ENCODE data around the gene LMO3. TPM values are rescaled to one million over a fixed set of nuclear protein-coding genes. Genes with fewer than 3 reads are reported as not detected.

LMO3 gene
- polyA plus RNA-seq, 2 of the 4 experiments (the other 2 are of a cell fraction), result 0.05 TPM; not detected in 1

GRCh38 chr12:16593546-16593945 lies 12.4 kb downstream of the LMO3 start:
- WGBS (ENCODE audit: missing lambda C conversion rate), result 13% methylated on average over 2 of the region's 2 CpGs
- H3K9me3 ChIP-seq, result no peaks in the 10 kb centered on the region
- DNase-seq (ENCODE audit: low read depth in 1 of 2, low spot score in 1 of 2) (no peak), FAIRE-seq (peak; percentile 51), ATAC-seq (no peak)
- ChIA-PET POLR2A (no interaction called here), CTCF (interaction anchor here (0.6 kb wide), 1 partner anchor 497 kb away, joined by 3 read pairs; no protein-coding TSS in a partner anchor)
- no peaks in the 10 kb centered on the region for H3K4me1 ChIP-seq
- no peak overlapping the region for H3K27ac ChIP-seq
- no peak overlapping the region for H3K4me2 ChIP-seq
- TF ChIP-seq HEYL (CRISPR knock-in tag; IDR thresholded peaks at IDR 0.05) (no peak), FOXS1 (CRISPR knock-in tag; IDR thresholded peaks at IDR 0.05) (no peak), MAZ (IDR thresholded peaks at IDR 0.05; ENCODE audit: borderline replicate concordance, low read depth, low read length) (no peak), SMC3 (IDR thresholded peaks at IDR 0.05) (no peak), GATA3 (IDR thresholded peaks at IDR 0.05; ENCODE audit: borderline replicate concordance) (no peak), RCOR1 (IDR thresholded peaks at IDR 0.05; ENCODE audit: low read depth, low read length) (no peak)
- H3K4me3 ChIP-seq, result no peak overlapping the region

- no peaks in the 10 kb centered on the region for H3K4me1 ChIP-seq
- ATAC-seq (no peak), FAIRE-seq (no peak), DNase-seq (ENCODE audit: low read depth in 1 of 2, low spot score in 1 of 2) (no peak)
- 75% methylated on average over 3 of the region's 3 CpGs for WGBS (ENCODE audit: missing lambda C conversion rate)
- no peak overlapping the region for H3K27ac ChIP-seq
- H3K9me3 ChIP-seq, result no peaks in the 10 kb centered on the region
- TF ChIP-seq MAFK (IDR thresholded peaks at IDR 0.05; ENCODE audit: partially characterized antibody) (peak; percentile 48), HOXB5 (CRISPR knock-in tag; IDR thresholded peaks at IDR 0.05) (no peak)
- no peak overlapping the region for H3K4me2 ChIP-seq
- CTCF ChIA-PET, result no interaction called here
- POLR2A ChIA-PET, result no interaction called here
- no peak overlapping the region for H3K4me3 ChIP-seq
Observed at GRCh38 chr12:16590645-16591044, 15.3 kb downstream of the LMO3 start.

- Histone ChIP-seq H3K4me2 (no peak overlapping the region), H3K27ac (no peak overlapping the region), H3K9me3 (no peaks in the 10 kb centered on the region), H3K4me3 (no peak overlapping the region), H3K4me1 (no peaks in the 10 kb centered on the region)
- TF ChIP-seq MAZ (IDR thresholded peaks at IDR 0.05; ENCODE audit: borderline replicate concordance, low read depth, low read length), result no peak
- ChIA-PET CTCF (no interaction called here), POLR2A (no interaction called here)
- 65% methylated on average over 6 of the region's 6 CpGs for WGBS (ENCODE audit: missing lambda C conversion rate)
- FAIRE-seq (no peak), ATAC-seq (no peak), DNase-seq (ENCODE audit: low read depth in 1 of 2, low spot score in 1 of 2) (no peak)
Observed at GRCh38 chr12:16588812-16589211, 17.1 kb downstream of the LMO3 start.

- 85% methylated on average over 1 of the region's 1 CpG for WGBS (ENCODE audit: missing lambda C conversion rate)
- FAIRE-seq (no peak), ATAC-seq (no peak), DNase-seq (ENCODE audit: low read depth in 1 of 2, low spot score in 1 of 2) (no peak)
- Histone ChIP-seq H3K4me2 (no peak overlapping the region), H3K4me3 (no peak overlapping the region), H3K27ac (no peak overlapping the region), H3K4me1 (no peaks in the 10 kb centered on the region), H3K9me3 (no peaks in the 10 kb centered on the region)
- POLR2A ChIA-PET, result no interaction called here
- TF ChIP-seq MAX (IDR thresholded peaks at IDR 0.05) (no peak), NR3C1 (IDR thresholded peaks at IDR 0.05) (no peak), EP300 (IDR thresholded peaks at IDR 0.05) (no peak), NPAS2 (CRISPR knock-in tag; IDR thresholded peaks at IDR 0.05; ENCODE audit: borderline replicate concordance) (no peak), POLR2A (IDR thresholded peaks at IDR 0.05; ENCODE audit: low read length) (no peak), FOXS1 (CRISPR knock-in tag; IDR thresholded peaks at IDR 0.05) (no peak), JUN (IDR thresholded peaks at IDR 0.05) (no peak), RFX5 (IDR thresholded peaks at IDR 0.05) (no peak)
- CTCF ChIA-PET, result no interaction called here
Observed at GRCh38 chr12:16587514-16587913, 18.4 kb downstream of the LMO3 start.

- no peaks in the 10 kb centered on the region for H3K4me1 ChIP-seq
- no peak overlapping the region for H3K4me2 ChIP-seq
- ATAC-seq (no peak), DNase-seq (ENCODE audit: low read depth in 1 of 2, low spot score in 1 of 2) (no peak), FAIRE-seq (no peak)
- ChIA-PET CTCF (no interaction called here), POLR2A (no interaction called here)
- H3K4me3 ChIP-seq, result no peak overlapping the region
- H3K27ac ChIP-seq, result no peak overlapping the region
- no peaks in the 10 kb centered on the region for H3K9me3 ChIP-seq
- 49% methylated on average over 3 of the region's 3 CpGs for WGBS (ENCODE audit: missing lambda C conversion rate)
- TF ChIP-seq SMC3 (IDR thresholded peaks at IDR 0.05) (no peak), POLR2A (IDR thresholded peaks at IDR 0.05; ENCODE audit: low read length) (no peak), MAZ (IDR thresholded peaks at IDR 0.05; ENCODE audit: borderline replicate concordance, low read depth, low read length) (no peak), TFCP2L1 (CRISPR knock-in tag; IDR thresholded peaks at IDR 0.05) (no peak)
Observed at GRCh38 chr12:16587110-16587453, 18.9 kb downstream of the LMO3 start.

All from A549 (cell line).